Daoy (cell line): ENCODE measurements around the gene ZFPM1. TPM values are rescaled to one million over a fixed set of nuclear protein-coding genes. Genes with fewer than 3 reads are reported as not detected.

Experiments used
- DNase-seq: peaks from one replicate; pipeline ENCODE4 v3.0.0-alpha.2; 2015; ENCODE audit warnings: low read depth
- total RNA-seq: library from RNA; depleted of rRNA; stranded (reverse); fragments of >200 nt; shearing (Covaris generic); gene quantifications from 2 replicates; pipeline ENCODE4 v1.2.3, GENCODE V29; 2014

Gene ZFPM1
- total RNA-seq, 1 experiment from 2014 or later: 0.40 TPM

- no peak for DNase-seq
Measured at GRCh38 chr16:88417684-88418476, 35.2 kb upstream of the ZFPM1 start.

DNA sequence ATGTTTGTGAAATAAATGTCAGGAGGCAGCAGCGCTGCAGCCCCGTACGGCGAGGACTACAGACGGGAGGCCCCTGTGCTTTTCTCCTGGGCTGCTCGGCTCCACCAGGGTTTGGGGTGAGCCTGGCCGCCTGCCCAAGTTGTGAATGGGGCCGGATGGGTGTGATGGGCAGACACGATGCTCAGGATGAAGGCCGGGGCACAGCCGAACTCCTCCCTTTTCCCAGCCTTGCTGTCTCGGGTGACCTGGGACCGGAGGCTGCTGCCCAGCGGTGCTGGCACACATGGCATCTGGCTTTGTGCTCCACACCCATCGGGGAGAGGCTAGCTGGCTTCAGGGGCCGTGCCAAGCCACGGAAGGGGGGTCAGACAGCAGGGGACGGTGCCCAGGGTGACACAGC, 34.2 kb upstream of the ZFPM1 start:
- no peak for DNase-seq

- no peak for DNase-seq
Measured at GRCh38 chr16:88419790-88420189, 33.3 kb upstream of the ZFPM1 start.

- no peak for DNase-seq
Measured at GRCh38 chr16:88420496-88420895, 32.6 kb upstream of the ZFPM1 start.

GRCh38 chr16:88421301-88421700, 31.8 kb upstream of the ZFPM1 start:
- no peak for DNase-seq

DNA sequence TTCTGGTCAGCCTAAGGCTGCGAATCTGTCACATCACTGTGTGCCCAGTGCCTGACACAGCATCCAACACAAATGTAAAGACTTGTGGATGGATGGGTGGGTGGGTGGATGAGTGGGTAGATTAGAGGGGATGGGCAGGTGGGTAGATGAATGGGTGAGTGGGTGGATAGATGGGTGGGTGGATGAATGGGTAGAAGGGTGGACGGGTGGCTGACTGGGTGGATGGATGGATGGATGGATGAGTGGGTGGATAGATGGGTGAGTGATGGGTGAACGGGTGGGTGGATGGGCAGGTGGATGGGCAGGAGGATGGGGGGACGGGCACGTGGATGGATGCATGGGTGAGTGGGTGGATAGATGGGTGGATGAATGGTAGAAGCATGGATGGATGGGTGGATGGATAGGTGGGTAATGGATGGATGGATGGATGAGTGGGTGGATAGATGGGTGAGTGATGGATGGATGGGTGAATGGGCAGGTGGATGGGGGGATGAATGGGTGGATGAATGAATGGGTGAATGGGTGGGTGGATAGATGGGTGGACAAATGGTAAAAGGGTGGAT, 31.1 kb upstream of the ZFPM1 start:
- DNase-seq: no peak

- DNase-seq: no peak
Measured at GRCh38 chr16:88422733-88423447, 30.2 kb upstream of the ZFPM1 start.

DNA sequence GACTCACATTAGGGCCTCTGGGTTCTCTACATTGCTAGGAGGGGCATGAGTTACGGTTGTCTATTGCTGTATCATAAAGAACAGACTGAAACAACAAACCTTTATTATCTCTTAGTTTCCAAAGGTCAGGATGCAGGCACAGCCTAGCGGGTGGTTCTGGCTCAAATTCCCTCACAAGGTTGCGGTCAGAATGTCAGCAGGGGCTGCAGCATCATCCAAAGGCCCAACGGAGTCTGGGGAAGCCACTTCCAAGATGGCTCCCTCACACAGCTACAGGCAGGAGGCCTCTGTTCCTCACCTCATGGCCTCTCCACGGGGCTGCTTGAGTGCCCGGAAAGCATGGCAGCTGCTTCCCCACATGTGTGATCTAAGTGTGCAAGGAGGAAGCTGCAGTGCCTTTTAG, 29.6 kb upstream of the ZFPM1 start:
- DNase-seq: no peak

DNA sequence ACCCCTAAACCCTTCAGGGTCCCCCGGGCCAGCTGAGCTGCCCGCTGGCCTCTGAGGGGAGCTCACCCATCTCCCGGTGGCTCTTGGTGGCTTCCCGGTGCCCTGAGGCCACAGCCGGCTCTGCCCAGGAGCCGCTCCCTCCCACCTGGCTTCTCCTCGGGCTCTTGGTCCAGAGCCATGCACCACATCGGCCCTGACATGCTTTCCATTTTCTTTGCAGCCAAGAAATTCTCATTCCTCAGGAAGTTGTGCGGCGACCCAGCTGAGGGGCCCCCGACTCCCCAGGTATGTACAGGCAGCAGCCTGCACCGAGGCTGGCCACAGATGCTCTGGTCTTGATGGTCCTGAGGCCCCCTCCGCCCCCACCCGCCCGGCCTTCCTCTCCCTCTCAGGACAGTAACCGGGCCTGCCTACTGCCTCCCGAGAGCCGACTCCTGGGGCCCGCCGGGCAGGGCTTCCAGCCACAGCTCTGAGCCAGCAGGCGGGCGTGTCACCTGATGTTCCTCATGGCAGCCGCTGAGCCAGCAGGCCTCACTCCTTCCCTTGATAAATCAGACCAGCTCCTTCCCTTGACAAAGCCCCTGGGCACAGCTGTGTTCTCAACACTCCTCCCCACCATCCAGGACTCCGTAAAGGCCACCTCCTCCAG, 28.4 kb upstream of the ZFPM1 start:
- no peak for DNase-seq

- no peak for DNase-seq
Measured at GRCh38 chr16:88426018-88426417, 27.1 kb upstream of the ZFPM1 start.

GRCh38 chr16:88427376-88427775, 25.7 kb upstream of the ZFPM1 start:
- DNase-seq: no peak

- no peak for DNase-seq
Measured at GRCh38 chr16:88428156-88428555, 24.9 kb upstream of the ZFPM1 start.

DNA sequence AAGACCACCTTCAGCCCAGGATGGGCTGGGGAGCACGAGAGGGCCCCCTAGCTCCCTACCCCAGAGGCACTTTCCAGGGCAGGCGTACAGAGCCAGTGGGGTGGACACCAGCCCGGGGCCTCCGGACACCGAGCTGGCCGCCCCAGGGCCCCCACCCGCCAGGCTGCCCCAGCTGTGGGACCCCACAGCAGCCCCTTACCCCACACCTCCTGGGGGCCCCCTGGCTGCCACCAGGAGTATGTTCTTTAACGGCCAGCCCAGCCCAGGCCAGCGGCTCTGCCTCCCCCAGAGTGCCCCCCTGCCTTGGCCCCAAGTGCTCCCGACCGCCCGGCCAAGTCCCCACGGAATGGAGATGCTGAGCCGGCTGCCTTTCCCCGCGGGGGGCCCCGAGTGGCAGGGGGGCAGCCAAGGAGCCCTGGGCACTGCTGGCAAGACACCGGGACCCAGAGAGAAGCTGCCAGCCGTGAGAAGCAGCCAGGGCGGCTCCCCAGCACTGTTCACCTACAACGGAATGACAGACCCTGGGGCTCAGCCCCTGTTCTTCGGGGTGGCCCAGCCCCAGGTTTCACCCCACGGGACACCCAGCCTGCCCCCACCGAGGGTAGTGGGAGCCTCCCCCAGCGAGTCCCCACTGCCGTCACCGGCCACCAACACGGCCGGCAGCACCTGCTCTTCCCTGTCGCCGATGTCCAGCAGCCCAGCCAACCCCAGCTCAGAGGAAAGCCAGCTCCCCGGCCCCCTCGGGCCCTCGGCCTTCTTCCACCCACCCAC, 24.3 kb upstream of the ZFPM1 start:
- DNase-seq: no peak

GRCh38 chr16:88429387-88430184, 23.5 kb upstream of the ZFPM1 start:
- DNase-seq: no peak

DNA sequence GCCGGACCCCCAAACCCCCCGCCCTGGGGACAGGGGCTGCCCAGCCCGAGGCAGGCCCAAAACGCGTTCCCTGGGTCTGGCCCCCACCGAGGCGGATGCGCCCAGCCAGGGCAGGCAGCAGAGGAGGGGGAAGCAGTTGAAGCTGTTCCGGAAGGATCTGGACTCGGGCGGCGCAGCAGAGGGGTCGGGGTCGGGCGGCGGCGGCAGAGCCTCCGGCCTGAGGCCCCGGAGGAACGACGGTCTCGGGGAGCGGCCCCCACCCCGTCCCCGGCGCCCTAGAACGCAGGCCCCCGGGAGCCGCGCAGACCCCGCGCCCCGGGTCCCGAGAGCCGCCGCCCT, 22.9 kb upstream of the ZFPM1 start:
- no peak for DNase-seq

- no peak for DNase-seq
Measured at GRCh38 chr16:88430524-88431446, 22.3 kb upstream of the ZFPM1 start.

GRCh38 chr16:88431651-88432050, 21.4 kb upstream of the ZFPM1 start:
- DNase-seq: no peak

- no peak for DNase-seq
Measured at GRCh38 chr16:88432174-88432573, 20.9 kb upstream of the ZFPM1 start.

GRCh38 chr16:88432753-88433152, 20.3 kb upstream of the ZFPM1 start:
- DNase-seq: no peak
